GM11168 (cell line): ENCODE measurements around the gene TRAF3.
"Not testable (repeated sequence)": the region's sequence is repeated elsewhere in the genome, so short reads cannot be mapped to it uniquely, and the experiment has no call there.

Experiments
- in situ Hi-C: fragments of 300-500 bp; cut with MboI; formaldehyde crosslinking; loops from one replicate; pipeline ENCODE4 v1.12.0; 2022; ENCODE audit warnings: low sequenced_read_pairs; ENCODE audit not compliant: unreplicated experiment

The TRAF3 gene

DNA sequence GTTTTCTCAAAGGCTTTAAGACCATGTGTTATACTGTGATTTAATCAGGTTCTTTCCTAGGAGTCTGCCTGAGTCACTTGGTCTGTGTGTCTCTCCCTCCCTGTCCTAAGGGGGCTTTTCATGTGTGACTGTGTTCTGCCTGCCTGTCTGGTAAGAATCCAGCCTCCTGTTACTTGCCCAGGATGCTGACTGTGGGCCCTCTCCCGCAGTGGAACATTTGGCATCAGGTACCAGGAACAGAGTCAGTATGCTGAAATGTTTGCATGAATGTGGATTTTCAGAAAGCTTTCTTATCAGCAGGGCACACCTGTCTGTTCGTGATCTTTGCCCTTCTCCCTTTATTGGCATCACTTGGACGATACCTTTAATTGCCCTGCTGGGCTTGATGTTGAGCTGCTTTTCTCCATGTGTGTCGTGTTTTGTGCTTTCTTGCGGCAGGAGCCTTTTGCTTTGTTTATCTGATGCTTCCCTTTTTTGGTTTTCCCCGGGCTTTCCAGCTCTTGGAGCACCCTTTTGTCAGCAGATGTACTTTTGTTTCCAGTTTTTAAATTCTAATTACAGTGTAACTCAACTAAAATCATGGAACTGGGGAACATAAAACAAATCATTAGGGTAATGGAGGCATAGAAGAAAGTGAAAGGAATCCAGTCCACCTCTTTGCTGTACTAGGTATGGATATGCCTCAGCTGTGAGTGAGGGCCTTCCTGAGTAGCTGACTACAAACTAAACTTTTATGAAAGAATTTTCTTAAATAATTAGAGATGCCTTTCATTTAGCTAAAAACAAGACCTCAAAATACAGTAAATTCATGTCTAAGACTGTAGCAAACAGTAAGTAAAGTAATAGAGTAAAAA lies 72.5 kb downstream of the TRAF3 start:
- in situ Hi-C loops: no loop called here

DNA sequence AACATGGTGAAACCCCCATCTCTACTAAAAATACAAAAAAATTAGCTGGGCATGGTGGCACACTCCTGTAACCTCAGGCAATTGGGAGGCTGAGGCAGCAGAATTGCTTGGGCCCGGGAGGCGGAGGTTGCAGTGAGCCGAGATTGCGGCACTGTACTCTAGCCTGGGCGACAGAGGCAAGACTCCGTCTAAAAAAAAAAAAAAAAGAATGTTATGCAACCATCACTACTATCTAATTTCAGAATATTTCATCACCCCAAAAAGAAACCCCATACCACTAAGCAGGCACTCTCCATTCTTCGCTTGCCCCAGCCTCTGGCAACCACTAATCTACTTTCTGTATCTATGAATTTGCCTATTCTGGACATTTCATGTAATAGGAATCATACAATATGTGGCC lies 76.4 kb downstream of the TRAF3 start:
- in situ Hi-C loops: no loop called here

DNA sequence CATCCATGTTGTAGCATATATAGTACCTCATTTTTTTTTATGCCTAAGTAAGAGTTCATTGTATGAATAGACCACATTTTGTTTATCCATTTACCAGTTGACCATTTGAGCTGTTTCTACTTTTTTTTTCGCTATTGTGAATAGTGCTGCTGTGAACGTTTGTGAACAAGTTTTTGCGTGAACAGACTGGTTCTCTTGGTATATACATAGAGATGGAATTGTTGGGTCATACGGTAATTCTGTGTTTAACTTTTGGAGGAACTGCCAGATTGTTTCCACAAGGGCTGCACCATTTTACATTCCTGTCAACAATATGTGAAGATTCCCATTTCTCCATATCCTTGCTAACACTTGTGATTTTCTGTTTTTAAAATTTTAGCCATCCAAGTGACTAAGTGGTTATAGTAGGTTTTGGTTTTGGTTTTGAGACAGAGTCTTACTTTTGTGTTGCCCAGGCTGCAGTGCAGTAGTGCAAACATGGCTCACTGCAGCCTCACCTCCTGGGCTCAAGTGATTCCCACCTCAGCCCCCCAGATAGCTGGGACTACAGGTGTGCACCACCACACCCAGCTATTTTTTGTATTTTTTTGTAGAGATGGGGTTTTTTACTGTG lies 76.9 kb downstream of the TRAF3 start:
- in situ Hi-C loops: no loop called here

DNA sequence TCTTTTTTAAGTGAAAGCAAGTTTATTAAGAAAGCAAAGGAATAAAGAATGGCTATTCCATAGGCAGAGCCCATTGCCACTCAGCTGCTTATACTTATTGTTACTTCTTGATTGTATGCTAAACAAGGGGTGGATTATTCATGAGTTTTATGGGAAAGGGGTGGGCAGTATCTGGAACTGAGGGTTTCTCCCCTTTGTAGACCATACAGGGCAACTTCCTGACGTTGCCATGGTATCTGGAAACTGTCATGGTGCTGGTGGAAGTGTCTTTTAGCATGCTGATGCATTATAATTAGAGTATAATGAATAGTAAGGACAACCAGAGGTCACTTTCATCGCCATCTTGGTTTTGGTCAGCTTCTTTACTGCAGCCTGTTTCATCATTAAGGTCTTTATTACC lies 78.9 kb downstream of the TRAF3 start:
- in situ Hi-C loops: no loop called here

DNA sequence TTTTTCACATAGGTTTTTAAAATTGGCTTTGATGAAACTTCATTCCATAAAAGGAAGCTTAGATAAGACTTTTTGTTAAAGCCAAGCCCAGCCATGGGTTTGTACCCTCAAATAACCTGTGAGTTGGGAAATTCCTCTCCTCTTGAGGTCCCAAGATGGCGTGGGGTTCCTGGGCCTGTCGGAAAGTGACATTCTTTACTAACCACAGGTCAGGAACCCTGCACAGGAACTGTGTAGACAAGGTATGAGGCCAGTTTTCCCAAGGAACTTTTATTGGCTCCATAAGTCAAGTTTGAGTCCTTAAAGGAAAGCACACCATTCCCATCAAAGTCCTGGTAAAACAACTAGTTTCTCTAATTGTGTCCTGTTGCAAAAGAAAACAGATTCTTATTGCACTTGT lies 80.2 kb downstream of the TRAF3 start:
- in situ Hi-C loops: no loop called here

DNA sequence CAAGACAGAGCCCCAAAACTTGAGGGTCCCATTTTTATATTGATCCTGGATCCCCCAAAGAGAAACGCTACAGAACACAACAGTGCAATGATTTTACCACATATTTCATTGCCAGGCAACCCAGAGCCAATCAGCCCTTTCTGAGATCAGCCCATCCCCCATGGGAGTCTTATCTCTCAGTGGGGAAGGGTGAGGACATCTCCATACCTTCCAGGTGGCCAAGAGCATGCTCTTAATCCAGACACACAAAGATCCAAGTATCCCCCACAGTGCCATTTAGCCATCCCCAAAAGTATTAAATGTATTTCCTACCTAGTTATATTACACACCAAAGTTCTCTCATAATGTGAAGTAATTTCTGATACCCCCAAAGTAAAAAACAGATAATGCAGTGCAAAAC lies 82.7 kb downstream of the TRAF3 start:
- in situ Hi-C loops: no loop called here

DNA sequence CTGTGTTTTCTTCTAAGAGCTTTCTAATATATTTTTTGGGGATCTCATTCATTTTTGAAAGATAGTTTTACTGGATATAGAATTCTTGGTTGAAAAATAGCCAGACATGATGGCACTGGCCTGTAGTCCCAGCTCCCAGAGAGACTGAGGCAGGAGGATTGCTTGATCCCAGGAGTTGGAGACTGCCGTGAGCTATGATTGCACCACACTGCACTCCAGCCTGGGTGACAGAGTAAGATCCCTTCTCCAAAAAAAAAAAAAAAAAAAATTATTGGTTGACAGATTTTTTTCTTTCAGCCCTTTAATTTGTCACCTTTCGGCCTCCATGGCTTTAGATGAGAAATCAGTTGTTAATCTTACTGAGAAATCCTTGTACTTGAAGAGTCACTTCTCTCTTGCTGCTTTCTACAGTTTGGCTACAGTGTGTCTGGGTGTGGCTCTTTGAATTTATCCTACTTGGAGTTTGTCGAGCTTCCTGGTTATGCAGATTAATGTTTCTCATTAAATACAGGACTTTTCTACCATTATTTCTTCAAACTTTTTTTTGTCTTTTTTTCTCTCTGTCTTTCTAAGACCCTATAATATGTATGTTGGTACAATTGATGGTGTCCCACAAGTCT lies 85.0 kb downstream of the TRAF3 start:
- in situ Hi-C loops: no loop called here

DNA sequence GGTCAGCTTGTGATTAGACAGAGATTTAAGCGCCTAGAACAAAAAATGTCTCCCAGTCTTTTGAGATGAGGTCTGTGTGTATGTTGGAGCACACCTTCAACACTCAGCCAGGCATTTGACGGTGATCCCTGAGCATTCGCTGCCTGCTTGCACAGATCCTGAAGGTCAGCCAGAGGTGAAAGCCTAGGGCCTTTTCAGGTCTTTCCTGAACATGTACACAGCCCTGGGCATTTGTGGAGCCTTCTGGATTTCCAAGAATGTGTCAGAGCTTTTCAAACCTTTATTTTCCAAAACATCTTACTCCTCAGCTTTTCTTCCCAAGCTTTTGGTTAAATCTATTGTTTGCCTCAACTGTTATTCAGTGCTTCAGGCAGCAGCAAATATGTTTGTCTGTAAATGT lies 86.1 kb downstream of the TRAF3 start:
- in situ Hi-C loops: no loop called here

DNA sequence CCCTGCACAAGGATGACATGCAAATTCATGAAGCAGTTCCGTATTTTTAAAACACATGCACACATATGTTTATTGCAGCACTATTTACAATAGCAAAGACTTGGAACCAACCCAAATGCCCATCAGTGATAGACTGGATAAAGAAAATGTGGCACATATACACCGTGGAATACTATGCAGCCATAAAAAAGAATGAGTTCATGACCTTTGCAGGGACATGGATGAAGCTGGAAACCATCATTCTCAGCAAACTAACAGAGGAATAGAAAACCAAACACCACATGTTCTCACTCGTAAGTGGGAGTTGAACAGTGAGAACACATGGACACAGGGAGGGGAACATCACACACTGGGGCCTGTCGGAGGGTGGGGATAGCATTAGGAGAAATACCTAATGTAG lies 88.7 kb downstream of the TRAF3 start:
- in situ Hi-C loops: not testable (repeated sequence)

DNA sequence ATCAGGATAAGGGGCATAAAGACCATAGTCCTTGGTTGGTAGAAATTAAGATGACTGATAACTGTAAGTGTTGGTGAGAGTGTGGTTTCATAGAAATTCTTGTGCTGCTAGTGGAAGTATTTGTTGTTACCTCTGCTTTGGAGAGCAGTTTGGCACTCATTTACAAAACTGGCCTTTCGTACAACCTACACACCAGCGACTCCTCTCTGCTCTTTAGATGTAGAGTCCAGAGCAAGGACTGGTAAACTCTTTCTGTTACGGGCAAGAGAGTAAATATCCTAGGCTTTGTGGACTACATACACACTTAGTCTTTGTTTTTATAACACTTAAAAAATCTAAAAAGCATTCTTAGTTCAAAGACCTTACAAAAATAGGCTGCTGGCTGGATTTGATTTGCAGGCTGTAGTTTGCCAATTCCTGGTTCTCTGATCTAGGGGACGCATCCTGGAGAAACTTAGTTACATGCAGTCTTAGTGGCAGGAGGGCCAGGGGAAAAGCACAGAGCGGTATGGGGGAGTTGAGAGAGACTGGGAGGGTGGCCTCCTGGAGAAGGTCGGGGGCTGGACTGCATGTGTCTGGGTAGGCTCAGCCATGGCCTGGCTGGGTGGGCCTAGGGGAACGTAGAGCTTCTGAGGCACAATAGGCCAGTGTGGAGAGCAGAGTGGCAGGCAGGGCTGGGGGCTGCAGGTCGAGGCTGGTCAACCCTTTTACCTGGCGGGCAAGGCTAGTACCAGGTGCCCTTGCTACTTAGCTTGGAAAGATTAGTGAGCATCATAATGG lies 89.9 kb downstream of the TRAF3 start:
- in situ Hi-C loops: no loop called here

DNA sequence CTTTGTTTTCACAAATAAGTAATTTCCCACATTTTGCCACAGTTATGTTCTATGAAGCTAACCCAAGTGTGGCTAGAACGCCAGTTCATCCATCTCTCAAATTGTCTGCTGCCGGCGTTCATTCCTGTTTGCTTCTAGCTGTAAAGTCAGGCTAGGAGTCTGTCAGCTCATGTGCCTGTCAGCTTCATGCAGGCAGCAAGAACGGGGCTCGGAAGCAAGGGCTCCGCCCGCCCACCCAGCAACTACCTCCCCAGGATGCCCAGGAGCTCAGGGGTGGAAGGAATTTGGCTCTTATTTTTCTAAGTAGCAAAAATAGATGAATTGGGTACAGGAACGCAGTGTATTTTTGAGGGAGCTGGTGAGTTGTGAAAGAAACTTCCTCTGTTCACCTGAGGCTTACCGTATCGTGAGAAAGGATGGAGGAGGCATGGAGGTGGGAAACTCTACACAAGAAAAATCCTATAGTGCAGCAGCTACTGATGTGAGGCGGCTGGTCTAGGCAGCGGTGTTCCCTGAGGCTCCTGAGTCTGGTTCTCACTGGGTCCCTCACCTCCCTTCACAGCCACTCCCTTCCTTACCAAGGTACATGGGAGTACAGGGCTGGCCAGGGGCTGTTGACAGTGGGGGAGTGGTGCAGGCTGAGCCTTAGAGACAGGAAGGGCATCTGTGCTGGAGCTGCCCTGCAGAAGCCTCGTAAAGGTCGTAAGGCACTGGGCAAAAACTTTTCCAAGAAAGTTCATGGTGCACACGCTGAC lies 90.8 kb downstream of the TRAF3 start:
- in situ Hi-C loops: no loop called here

DNA sequence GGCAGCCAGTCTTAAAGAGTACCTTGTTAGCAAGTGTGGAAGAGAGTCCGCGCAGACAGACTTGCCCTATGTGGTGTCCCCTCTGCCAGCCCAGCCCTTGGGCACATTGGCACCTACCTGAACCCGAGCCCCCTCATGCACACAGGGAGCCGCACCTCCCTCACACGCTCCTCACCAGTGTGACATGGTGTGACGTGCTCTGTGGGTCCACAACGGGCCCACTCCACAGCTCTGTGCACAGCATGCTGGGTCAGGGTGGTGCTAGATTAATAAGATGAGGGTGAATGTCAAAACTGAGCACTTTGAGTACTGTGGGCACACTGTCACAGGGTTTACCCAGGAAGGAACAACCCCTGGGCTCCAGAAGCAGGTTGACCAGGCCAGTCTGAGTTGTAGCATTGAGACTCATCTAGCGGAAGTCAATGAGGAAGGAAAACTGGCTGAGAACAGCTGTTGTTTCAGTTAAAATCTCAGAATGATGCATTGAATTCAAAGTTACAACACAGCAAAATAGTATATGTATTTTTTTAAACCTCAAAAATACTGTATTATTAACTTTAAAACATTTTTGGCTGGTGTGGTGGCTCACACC lies 91.8 kb downstream of the TRAF3 start:
- in situ Hi-C loops: no loop called here

DNA sequence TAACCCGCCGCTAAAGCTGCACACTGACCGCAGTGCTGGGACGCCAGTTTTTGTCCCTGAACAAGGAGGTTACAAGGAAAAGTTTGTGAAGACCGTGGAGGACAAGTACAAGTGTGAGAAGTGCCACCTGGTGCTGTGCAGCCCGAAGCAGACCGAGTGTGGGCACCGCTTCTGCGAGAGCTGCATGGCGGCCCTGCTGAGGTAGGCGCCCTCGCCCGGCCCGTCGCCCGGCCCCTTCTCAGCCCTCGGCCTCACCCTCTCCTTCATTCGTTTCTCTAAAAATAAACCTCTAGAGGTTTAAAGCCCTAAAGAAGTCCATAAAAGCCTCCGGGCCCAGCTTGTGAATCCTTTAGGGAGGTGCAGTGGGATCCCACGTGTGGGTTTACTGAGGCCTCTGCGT lies 93.0 kb downstream of the TRAF3 start:
- in situ Hi-C loops: no loop called here

DNA sequence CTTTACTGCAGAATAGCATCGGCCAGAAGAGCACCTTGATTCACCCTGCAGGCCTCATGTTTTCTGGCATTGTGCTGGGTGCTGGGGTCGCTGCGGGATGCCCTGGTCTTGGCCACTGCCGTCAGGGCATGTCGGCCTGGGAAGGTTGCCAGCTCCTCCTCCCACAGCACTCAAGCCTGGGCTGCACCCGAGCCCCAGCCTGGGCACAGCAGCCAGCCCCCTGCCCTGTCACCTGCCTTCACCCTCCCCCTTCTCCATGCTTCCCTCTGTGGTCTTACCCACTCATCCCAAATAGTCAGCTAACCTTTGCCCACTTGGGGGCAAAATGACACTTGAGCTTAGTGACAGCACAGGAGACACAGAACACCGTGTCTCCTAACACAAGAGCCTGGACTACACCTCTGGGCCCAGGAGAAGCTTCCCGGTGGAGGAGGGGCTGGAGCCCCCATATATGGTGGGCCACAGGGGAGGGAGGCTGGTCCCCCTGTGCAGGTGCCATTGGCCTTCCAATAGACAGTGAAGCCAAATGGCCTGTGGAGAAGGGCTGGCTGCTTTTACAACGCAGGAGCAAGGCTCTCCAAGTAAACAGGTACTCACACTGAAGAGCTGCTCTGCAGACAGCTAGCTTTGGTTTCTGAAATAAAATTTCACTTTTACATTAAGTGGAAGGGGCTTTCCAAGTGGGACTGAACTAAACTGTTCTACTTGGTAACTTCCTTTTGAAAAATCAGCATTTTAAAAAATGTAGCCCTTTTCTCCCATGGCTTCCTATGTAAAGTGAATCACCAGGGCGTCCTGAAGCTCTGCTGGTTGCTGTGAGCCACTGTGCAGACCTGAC lies 94.0 kb downstream of the TRAF3 start:
- in situ Hi-C loops: no loop called here

DNA sequence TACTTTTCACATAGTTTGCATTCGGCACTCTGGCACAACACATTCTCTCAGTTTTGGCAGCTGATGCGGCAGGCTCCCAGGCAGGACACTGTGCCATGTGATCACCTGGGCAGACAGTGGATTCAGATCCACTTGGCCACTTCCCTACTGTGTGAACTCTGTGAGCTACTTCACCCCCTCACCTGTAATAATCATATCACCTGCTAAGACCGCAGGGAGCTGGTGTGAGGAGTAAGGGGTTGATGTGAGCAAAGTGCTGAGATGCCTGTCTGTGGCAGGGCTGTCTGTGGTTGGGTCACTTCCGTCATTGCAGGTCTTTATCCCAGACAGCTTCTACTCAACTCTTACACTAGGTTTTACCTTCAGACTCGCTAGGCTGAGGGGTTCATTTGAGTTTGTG lies 94.8 kb downstream of the TRAF3 start:
- in situ Hi-C loops: no loop called here

DNA sequence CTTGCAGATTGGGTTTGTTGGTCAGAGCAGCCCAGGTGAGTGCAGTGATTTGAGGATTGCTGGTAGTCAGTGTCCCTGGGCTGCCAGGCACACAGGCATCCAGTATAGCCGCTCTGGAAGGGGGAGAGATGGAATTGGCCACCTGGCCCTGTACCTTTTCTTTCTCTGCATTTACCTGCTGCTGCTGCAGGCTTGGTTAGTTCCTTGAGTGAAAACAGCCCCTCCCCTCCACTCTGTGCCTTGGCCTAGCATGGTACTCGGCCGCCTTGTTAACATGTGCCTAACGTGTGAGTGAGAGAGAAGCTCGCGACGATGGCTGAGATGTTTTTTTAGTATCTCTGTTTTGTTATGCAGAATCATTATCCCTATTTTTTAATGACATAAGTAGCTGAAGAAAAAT lies 95.9 kb downstream of the TRAF3 start:
- in situ Hi-C loops: no loop called here

DNA sequence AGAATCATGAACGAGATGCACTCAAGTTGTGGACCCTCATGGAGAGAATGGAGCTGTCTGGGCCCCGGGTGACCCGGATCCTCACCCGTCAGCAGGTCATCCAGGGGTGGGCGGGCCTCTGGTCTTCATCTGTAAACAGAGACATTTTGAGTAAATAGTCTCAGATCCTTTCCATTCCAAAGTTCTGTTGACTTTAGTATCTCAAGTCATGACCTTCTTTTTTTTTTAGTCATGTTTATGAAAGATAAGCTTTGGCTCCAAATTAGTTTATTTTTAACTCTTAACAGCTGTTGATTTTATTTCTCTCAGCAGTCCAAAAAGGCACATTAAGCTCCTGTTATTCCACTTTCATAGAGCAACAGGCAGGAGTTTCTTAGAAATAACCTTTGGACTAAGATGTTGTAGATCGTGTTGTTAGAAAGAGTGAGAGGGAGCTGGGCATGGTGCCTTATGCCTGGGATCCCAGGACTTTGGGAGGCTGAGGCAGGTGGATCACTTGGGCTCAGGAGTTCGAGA lies 96.4 kb downstream of the TRAF3 start:
- in situ Hi-C loops: no loop called here

DNA sequence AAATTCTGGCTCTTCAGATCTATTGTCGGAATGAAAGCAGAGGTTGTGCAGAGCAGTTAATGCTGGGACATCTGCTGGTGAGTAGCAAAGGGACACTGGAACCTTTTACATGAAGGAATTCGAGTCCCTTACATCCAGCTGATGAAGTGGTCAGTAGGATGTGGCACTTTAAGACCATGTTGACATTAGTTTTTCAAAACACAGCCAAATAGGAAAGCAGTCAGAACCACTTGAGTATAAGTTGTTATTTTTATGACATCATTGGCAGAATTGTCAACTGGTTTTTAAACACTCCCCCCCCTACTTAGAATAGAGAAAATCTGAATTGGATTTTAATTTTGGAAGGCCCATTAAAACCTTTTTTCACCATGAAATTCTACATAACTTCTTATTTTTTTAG lies 98.4 kb downstream of the TRAF3 start:
- in situ Hi-C loops: no loop called here

DNA sequence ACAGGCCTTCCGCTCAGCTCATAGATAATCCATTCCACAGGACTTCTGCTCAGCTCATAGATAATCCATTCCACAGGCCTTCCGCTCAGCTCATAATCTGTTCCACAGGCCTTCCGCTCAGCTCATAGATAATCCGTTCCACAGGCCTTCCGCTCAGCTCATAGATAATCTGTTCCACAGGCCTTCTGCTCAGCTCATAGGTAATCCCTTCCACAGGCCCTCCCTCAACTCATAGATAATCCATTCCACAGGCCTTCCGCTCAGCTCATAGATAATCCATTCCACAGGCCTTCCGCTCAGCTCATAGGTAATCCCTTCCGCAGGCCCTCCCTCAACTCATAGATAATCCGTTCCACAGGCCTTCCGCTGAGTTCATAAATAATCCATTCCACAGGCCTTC lies 100.3 kb downstream of the TRAF3 start:
- in situ Hi-C loops: not testable (repeated sequence)
